Measurements from ENCODE around the gene SP6. TPM values are rescaled to one million over a fixed set of nuclear protein-coding genes. Genes with fewer than 3 reads are reported as not detected.
A peak's percentile ranks its signal among the peaks of the same experiment; 100 is the strongest.

SP6 gene
- total RNA-seq, 1 experiment from 2014 or later = 3.1 TPM

DNA sequence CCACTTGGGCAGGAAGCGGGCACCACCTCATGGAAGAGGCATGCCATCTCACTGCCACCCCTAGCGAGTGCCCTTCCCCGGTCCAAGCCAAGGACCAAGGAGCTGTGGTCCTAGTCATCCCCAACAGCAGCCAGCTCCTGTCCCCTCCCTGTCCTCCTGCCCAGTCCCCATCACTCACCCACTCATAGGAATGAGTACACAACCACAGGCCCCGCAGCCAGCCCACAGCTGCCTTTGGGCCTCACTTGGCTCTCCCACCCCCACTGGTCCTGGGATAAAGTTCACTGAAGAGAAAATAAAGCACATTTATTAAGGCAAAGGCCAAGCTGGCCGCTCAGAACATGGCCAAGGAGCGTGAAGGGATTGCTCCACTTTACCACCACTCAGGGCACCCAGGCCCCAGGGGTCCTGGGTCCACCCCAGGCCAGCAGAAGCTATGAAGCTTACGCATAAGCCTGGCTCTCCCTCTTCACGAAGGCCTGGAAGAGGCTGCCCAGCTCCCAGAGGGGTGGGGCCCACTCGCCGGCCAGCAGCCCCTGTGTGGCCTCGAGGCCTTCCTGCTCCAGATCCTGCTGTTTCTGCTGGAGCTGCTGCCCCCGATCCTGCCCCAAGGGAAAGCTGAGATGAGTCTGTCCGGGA lies 13.4 kb downstream of the SP6 start:
- no peaks in the 10 kb centered on the region; the same call in 1 of the 2 replicates for H3K36me3 ChIP-seq (ENCODE audit: low read depth, low read length)
- intact Hi-C loops (cut with micrococcal nuclease) = no loop called here
- H3F3A ChIP-seq (ENCODE audit: low read length, unreplicated experiment) = no peaks in the 10 kb centered on the region
- H2AFZ ChIP-seq (ENCODE audit: low read length) = no peak overlapping the region
- H3K79me2 ChIP-seq (ENCODE audit: low read length) = peaks cover 17% of the 10 kb centered on the region
- TF ChIP-seq EZH2 (IDR thresholded peaks at IDR 0.05; ENCODE audit: low read length, unreplicated experiment) (no peak), EZH2phosphoT487 (IDR thresholded peaks at IDR 0.05; ENCODE audit: borderline replicate concordance, low read length) (no peak)
- TF ChIP-seq, protein P1, sequence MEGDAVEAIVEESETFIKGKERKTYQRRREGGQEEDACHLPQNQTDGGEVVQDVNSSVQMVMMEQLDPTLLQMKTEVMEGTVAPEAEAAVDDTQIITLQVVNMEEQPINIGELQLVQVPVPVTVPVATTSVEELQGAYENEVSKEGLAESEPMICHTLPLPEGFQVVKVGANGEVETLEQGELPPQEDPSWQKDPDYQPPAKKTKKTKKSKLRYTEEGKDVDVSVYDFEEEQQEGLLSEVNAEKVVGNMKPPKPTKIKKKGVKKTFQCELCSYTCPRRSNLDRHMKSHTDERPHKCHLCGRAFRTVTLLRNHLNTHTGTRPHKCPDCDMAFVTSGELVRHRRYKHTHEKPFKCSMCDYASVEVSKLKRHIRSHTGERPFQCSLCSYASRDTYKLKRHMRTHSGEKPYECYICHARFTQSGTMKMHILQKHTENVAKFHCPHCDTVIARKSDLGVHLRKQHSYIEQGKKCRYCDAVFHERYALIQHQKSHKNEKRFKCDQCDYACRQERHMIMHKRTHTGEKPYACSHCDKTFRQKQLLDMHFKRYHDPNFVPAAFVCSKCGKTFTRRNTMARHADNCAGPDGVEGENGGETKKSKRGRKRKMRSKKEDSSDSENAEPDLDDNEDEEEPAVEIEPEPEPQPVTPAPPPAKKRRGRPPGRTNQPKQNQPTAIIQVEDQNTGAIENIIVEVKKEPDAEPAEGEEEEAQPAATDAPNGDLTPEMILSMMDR (conservative IDR thresholded peaks at IDR 0.05; ENCODE audit: low read depth, low read length) = no peak
- no peaks in the 10 kb centered on the region for H3K27me3 ChIP-seq (ENCODE audit: low read length)
- no peak overlapping the region for H3K4me3 ChIP-seq (ENCODE audit: low read length)
- POLR2A ChIA-PET (ENCODE audit: unreplicated experiment) = interaction anchor here (0.8 kb wide), 1 partner anchor 16 kb away, joined by 3 read pairs; no protein-coding TSS in a partner anchor
- no peaks in the 10 kb centered on the region for H3K9me3 ChIP-seq (ENCODE audit: low read length)
- DNase-seq = peak; percentile 21
- H3K4me1 ChIP-seq (ENCODE audit: insufficient read depth, low read length) = peaks cover 29% of the 10 kb centered on the region
- CTCF ChIA-PET = interaction anchor here (0.6 to 0.9 kb wide), 3 partner anchors 52 to 133 kb away, joined by 3 to 7 read pairs (median 3); partner anchors contain the start of gene CDK5RAP3
- H4K20me1 ChIP-seq (ENCODE audit: low read length) = no peaks in the 10 kb centered on the region
- no peaks in the 10 kb centered on the region for H3K9me2 ChIP-seq (replicated peaks; ENCODE audit: low read length)
- H3K4me2 ChIP-seq (ENCODE audit: low read length) = no peak overlapping the region
- BruUV-seq (replicated peaks) = no TSS peak
- H3K9ac ChIP-seq (ENCODE audit: low read length) = no peak overlapping the region
- H3K27ac ChIP-seq (ENCODE audit: low read length) = no peak overlapping the region
- ATAC-seq = no peak

DNA sequence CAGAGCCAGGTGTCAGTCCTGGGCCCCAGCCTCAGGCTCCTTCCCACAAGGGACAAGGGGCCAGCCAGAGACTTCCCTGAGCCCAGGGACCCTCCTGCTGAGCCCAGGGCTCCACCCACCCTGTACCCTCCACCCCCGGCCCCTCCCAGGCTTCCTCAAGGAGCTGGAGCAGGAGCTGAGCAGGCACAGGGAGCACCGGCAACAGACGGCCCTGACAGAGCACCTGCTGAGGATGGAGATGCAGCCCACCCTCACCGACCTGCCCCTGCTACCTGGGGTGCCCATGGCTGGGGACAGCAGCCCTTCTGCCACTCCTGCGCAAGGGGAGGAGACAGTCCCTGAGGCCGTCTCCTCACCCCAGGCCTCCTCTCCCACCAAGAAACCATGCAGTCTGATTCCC lies 14.4 kb downstream of the SP6 start:
- Histone ChIP-seq H3K4me2 (ENCODE audit: low read length) (no peak overlapping the region), H3K36me3 (ENCODE audit: low read depth, low read length) (no peaks in the 10 kb centered on the region; the same call in 1 of the 2 replicates), H3K4me1 (ENCODE audit: insufficient read depth, low read length) (peaks cover 26% of the 10 kb centered on the region), H3K9me3 (ENCODE audit: low read length) (no peaks in the 10 kb centered on the region), H3K27ac (ENCODE audit: low read length) (no peak overlapping the region), H3K27me3 (ENCODE audit: low read length) (no peaks in the 10 kb centered on the region), H4K20me1 (ENCODE audit: low read length) (no peaks in the 10 kb centered on the region), H3K9ac (ENCODE audit: low read length) (no peak overlapping the region), H3K4me3 (ENCODE audit: low read length) (no peak overlapping the region), H2AFZ (ENCODE audit: low read length) (no peak overlapping the region), H3K79me2 (ENCODE audit: low read length) (peaks cover 17% of the 10 kb centered on the region), H3F3A (ENCODE audit: low read length, unreplicated experiment) (no peaks in the 10 kb centered on the region), H3K9me2 (replicated peaks; ENCODE audit: low read length) (no peaks in the 10 kb centered on the region)
- no peak for DNase-seq
- CTCF ChIA-PET = no interaction called here
- ATAC-seq = no peak
- POLR2A ChIA-PET (ENCODE audit: unreplicated experiment) = no interaction called here
- BruUV-seq (replicated peaks) = no TSS peak
- intact Hi-C loops (cut with micrococcal nuclease) = no loop called here
- TF ChIP-seq EZH2 (IDR thresholded peaks at IDR 0.05; ENCODE audit: low read length, unreplicated experiment) = no peak

DNA sequence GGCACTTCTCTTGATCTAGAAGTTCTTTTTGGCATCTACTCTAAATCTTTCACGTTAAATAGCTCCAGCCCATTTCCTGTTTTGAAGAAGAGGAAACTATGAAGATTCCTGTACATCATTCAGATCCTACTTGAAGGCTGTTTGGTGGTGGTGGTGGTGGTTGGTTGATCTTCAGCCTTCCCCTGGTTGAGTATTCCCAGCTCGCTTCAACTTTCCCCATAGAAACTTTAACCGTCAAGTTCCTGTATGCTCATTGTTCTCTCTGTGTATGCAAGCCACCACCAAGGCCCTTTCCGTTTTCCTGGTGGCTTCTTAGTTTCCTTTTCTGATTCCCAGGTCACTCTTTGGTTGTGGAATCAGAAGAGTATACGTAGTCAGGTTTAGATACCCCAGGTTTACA lies 16.2 kb downstream of the SP6 start:
- DNase-seq = no peak
- Histone ChIP-seq H3K79me2 (ENCODE audit: low read length) (peaks cover 18% of the 10 kb centered on the region), H3K36me3 (ENCODE audit: low read depth, low read length) (no peaks in the 10 kb centered on the region; the same call in 1 of the 2 replicates), H4K20me1 (ENCODE audit: low read length) (no peaks in the 10 kb centered on the region), H3F3A (ENCODE audit: low read length, unreplicated experiment) (no peaks in the 10 kb centered on the region), H3K9ac (ENCODE audit: low read length) (no peak overlapping the region), H3K27ac (ENCODE audit: low read length) (no peak overlapping the region), H3K27me3 (ENCODE audit: low read length) (no peaks in the 10 kb centered on the region), H3K4me2 (ENCODE audit: low read length) (no peak overlapping the region), H2AFZ (ENCODE audit: low read length) (no peak overlapping the region), H3K9me2 (replicated peaks; ENCODE audit: low read length) (no peaks in the 10 kb centered on the region), H3K4me3 (ENCODE audit: low read length) (no peak overlapping the region), H3K9me3 (ENCODE audit: low read length) (no peaks in the 10 kb centered on the region), H3K4me1 (ENCODE audit: insufficient read depth, low read length) (peaks cover 25% of the 10 kb centered on the region)
- intact Hi-C loops (cut with micrococcal nuclease) = no loop called here
- BruUV-seq (replicated peaks) = no TSS peak
- ChIA-PET CTCF (no interaction called here), POLR2A (ENCODE audit: unreplicated experiment) (no interaction called here)
- ATAC-seq = no peak
- TF ChIP-seq EZH2phosphoT487 (IDR thresholded peaks at IDR 0.05; ENCODE audit: borderline replicate concordance, low read length) (no peak), EZH2 (IDR thresholded peaks at IDR 0.05; ENCODE audit: low read length, unreplicated experiment) (no peak)
- TF ChIP-seq, protein P1 (conservative IDR thresholded peaks at IDR 0.05; ENCODE audit: low read depth, low read length) = no peak

Data from PC-3 (cell line).